Osteocyte (in vitro differentiated cells): Measurements from ENCODE around the gene PCDH15. TPM values are rescaled to one million over a fixed set of nuclear protein-coding genes. Genes with fewer than 3 reads are reported as not detected.

ENCODE experiments used
- DNase-seq: peaks from one replicate; pipeline ENCODE4 v3.0.0; 2021; ENCODE audit warnings: mixed read lengths; ENCODE audit not compliant: unreplicated experiment; ENCODE audit errors: extremely low spot score
- H3K27ac Mint-ChIP-seq: one replicate; pipeline ENCODE4 v1.8.0; 2021; ENCODE audit warnings: mild to moderate bottlenecking, mixed read lengths; ENCODE audit not compliant: unreplicated experiment
- H3K27me3 Mint-ChIP-seq: one replicate; pipeline ENCODE4 v1.8.0; 2021; ENCODE audit warnings: mixed read lengths; ENCODE audit not compliant: unreplicated experiment
- H3K36me3 Mint-ChIP-seq: one replicate; pipeline ENCODE4 v1.8.0; 2021; ENCODE audit warnings: mixed read lengths; ENCODE audit not compliant: unreplicated experiment
- H3K4me1 Mint-ChIP-seq: one replicate; pipeline ENCODE4 v1.8.0; 2021; ENCODE audit warnings: mixed read lengths; ENCODE audit not compliant: unreplicated experiment
- H3K4me3 Mint-ChIP-seq: one replicate; pipeline ENCODE4 v1.8.0; 2021; ENCODE audit warnings: mild to moderate bottlenecking, moderate library complexity, mixed read lengths; ENCODE audit not compliant: unreplicated experiment
- H3K9me3 Mint-ChIP-seq: one replicate; pipeline ENCODE4 v1.8.0; 2021; ENCODE audit warnings: mixed read lengths; ENCODE audit not compliant: unreplicated experiment
- microRNA-seq: library from miRNA; unstranded; fragments of <30 nt; microRNA quantifications from one replicate; pipeline ENCODE4 v1.1.0, GENCODE V29; 2020; ENCODE audit not compliant: unreplicated experiment
- total RNA-seq: library from RNA; stranded (reverse); gene quantifications from 2 replicates; pipeline ENCODE4 v1.2.1, GENCODE V29; 2021
- TF ChIP-seq, protein P1 (sequence below): fragments of 200-600 bp; sonication (generic); IDR thresholded peaks from 2 replicates; pipeline ENCODE4 v1.5.0; 2021; ENCODE audit warnings: antibody characterized with exemption, mild to moderate bottlenecking, moderate library complexity

Gene PCDH15
- total RNA-seq, 1 donor from 2014 or later = 2.6 TPM

DNA sequence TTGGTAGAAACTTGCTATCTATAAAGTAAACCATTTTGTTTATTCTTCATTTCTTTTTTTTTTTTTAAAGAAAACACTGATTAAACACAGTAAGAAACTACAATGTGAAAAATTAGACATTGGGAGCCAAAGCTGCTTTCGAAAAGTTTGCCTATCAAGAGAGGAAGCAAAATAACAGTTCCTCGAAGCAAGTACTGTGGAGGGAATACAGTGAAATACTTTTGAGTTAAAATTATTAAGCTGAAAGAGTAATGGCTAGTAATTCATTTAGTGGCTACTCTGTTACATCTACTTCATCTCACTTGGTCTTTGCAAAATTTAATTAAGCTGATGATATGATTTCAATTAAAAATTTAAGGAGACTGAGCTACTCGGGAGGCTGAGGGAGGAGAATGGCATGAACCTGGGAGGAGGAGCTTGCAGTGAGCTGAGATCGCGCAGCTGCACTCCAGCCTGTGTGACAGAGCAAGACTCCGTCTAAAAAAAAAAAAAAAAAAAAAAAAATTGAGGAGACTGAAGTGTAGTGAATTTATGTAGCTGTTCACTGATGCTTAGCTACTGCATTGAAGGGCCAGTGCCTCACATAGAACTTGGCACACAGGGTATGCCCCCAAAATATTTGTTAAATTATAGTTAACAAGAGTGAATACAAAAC lies 1046.3 kb downstream of the PCDH15 start:
- TF ChIP-seq, protein P1, sequence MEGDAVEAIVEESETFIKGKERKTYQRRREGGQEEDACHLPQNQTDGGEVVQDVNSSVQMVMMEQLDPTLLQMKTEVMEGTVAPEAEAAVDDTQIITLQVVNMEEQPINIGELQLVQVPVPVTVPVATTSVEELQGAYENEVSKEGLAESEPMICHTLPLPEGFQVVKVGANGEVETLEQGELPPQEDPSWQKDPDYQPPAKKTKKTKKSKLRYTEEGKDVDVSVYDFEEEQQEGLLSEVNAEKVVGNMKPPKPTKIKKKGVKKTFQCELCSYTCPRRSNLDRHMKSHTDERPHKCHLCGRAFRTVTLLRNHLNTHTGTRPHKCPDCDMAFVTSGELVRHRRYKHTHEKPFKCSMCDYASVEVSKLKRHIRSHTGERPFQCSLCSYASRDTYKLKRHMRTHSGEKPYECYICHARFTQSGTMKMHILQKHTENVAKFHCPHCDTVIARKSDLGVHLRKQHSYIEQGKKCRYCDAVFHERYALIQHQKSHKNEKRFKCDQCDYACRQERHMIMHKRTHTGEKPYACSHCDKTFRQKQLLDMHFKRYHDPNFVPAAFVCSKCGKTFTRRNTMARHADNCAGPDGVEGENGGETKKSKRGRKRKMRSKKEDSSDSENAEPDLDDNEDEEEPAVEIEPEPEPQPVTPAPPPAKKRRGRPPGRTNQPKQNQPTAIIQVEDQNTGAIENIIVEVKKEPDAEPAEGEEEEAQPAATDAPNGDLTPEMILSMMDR = no peak
- Mint-ChIP-seq H3K36me3 (no peaks in the 10 kb centered on the region), H3K4me1 (no peaks in the 10 kb centered on the region), H3K27me3 (no peaks in the 10 kb centered on the region), H3K9me3 (no peaks in the 10 kb centered on the region), H3K27ac (no peak overlapping the region), H3K4me3 (peak overlapping the region; percentile 32)
- no peak for DNase-seq

Small RNA genes lying within 50 kb of the gene (microRNA-seq; reads per million reads assigned to microRNA genes)
- gene MIR548F1 = not detected
